ENCODE measurements around the gene OTULIN. TPM values are rescaled to one million over a fixed set of nuclear protein-coding genes. Genes with fewer than 3 reads are reported as not detected.

Gene OTULIN
- total RNA-seq (2014; rRNA removed) (22.4 and 26.7 TPM in 2 replicates), Bru-seq, nascent RNA (percentile 83 among the genes with signal in this experiment), BruChase-seq, experiment 1, labeled RNA remaining after a 6-hour chase (percentile 91 among the genes with signal in this experiment), BruChase-seq, experiment 2, labeled RNA remaining after a 2-hour chase (percentile 89 among the genes with signal in this experiment)
- long read RNA-seq, full-length matches to known transcripts = 15 of 27 reads
- long read RNA-seq, partial matches to known transcripts = 3 of 27 reads
- long read RNA-seq, other reads (novel, unspliced or antisense) = 9 of 27 reads

- no peak for TF ChIP-seq EZH2 (IDR thresholded peaks at IDR 0.05; ENCODE audit: low read length, unreplicated experiment)
- TF ChIP-seq EZH2phosphoT487 (IDR thresholded peaks at IDR 0.05; ENCODE audit: borderline replicate concordance, low read length) = peak; percentile 79
- TF ChIP-seq CTCF (conservative IDR thresholded peaks at IDR 0.05; ENCODE audit: low read depth, low read length) = no peak
- peak within 1 kb of the TSS; percentile 76 for H2AFZ ChIP-seq (ENCODE audit: low read length)
- H3K9ac ChIP-seq (ENCODE audit: low read length) = peak within 1 kb of the TSS; percentile 70
- ATAC-seq (peak; percentile 79), DNase-seq (peak; percentile 94)
- no TSS peak for BruUV-seq (replicated peaks)
- no peaks in the 10 kb centered on the region for H3K27me3 ChIP-seq (ENCODE audit: low read length)
- no peaks in the 10 kb centered on the region for H3K9me2 ChIP-seq (replicated peaks; ENCODE audit: low read length)
- no peaks in the 10 kb centered on the region for H3K9me3 ChIP-seq (ENCODE audit: low read length)
- ChIA-PET CTCF (no interaction called here), POLR2A (ENCODE audit: unreplicated experiment) (no interaction called here)
- peaks cover 63% of the 10 kb centered on the region for H3K79me2 ChIP-seq (ENCODE audit: low read length)
- H3F3A ChIP-seq (ENCODE audit: low read length, unreplicated experiment) = peaks cover 4% of the 10 kb centered on the region
- H3K4me3 ChIP-seq (ENCODE audit: low read length) = peak within 1 kb of the TSS; percentile 73
- H3K27ac ChIP-seq (ENCODE audit: low read length) = peak within 1 kb of the TSS; percentile 55
- peaks cover 50% of the 10 kb centered on the region for H3K4me1 ChIP-seq (ENCODE audit: insufficient read depth, low read length)
- intact Hi-C loops (cut with micrococcal nuclease) = loop anchor here (5.0 kb wide), 1 partner anchor 257 kb away; no protein-coding TSS in a partner anchor
- H4K20me1 ChIP-seq (ENCODE audit: low read length) = peaks cover 17% of the 10 kb centered on the region
- H3K36me3 ChIP-seq (ENCODE audit: low read depth, low read length) = no peaks in the 10 kb centered on the region; the same call in 1 of the 2 replicates
- peak within 1 kb of the TSS; percentile 91 for H3K4me2 ChIP-seq (ENCODE audit: low read length)
These were observed at the start of gene OTULIN for GRCh38 chr5:14664270-14665100. TSS of gene OTULIN (plus strand) at chr5:14664718. CDS start at chr5:14664826, 108 bp downstream.

DNA sequence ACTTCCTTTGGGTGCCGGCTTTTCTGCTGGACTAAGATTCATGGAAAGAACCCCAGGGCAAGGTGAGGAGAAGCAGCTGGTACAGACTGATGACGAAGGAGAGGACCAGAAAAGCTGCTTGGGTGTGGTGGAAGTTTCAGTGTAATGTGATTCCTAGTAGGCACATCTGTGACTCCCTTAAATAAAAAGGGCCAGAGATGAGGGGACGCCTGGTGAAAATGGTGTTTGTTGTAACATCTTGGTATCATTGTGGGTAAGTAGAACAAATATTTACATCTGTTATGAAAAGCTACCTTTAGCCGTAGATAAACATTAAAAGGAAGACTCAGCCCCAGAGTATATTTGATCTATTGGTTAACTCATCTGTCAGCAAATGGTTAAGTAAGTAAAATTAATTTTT is 49.2 kb upstream of the OTULIN start:
- Histone ChIP-seq H3F3A (ENCODE audit: low read length, unreplicated experiment) (no peaks in the 10 kb centered on the region), H3K9me2 (replicated peaks; ENCODE audit: low read length) (no peaks in the 10 kb centered on the region), H3K9me3 (ENCODE audit: low read length) (no peaks in the 10 kb centered on the region), H3K27ac (ENCODE audit: low read length) (peak overlapping the region; percentile 58), H3K27me3 (ENCODE audit: low read length) (no peaks in the 10 kb centered on the region), H3K9ac (ENCODE audit: low read length) (no peak overlapping the region), H3K79me2 (ENCODE audit: low read length) (no peaks in the 10 kb centered on the region), H3K4me1 (ENCODE audit: insufficient read depth, low read length) (peaks cover 12% of the 10 kb centered on the region), H3K36me3 (ENCODE audit: low read depth, low read length) (peaks cover 53% of the 10 kb centered on the region), H3K4me2 (ENCODE audit: low read length) (no peak overlapping the region), H3K4me3 (ENCODE audit: low read length) (no peak overlapping the region), H4K20me1 (ENCODE audit: low read length) (no peaks in the 10 kb centered on the region), H2AFZ (ENCODE audit: low read length) (no peak overlapping the region)
- DNase-seq (peak; percentile 66), ATAC-seq (peak; percentile 79)
- CTCF ChIA-PET = interaction anchor here (0.5 kb wide), 1 partner anchor 23 kb away, joined by 17 read pairs; no protein-coding TSS in a partner anchor
- intact Hi-C loops (cut with micrococcal nuclease) = no loop called here
- POLR2A ChIA-PET (ENCODE audit: unreplicated experiment) = no interaction called here
- TF ChIP-seq EZH2 (IDR thresholded peaks at IDR 0.05; ENCODE audit: low read length, unreplicated experiment) (no peak), EZH2phosphoT487 (IDR thresholded peaks at IDR 0.05; ENCODE audit: borderline replicate concordance, low read length) (no peak), CTCF (conservative IDR thresholded peaks at IDR 0.05; ENCODE audit: low read depth, low read length) (no peak)
- BruUV-seq (replicated peaks) = no TSS peak
